AG04450 (cell line): Measurements from ENCODE around the gene PCYT1A. TPM values are rescaled to one million over a fixed set of nuclear protein-coding genes. Genes with fewer than 3 reads are reported as not detected.

Experiments used
- CTCF ChIA-PET: fragments of 300-600, 350-600 bp; formaldehyde crosslinking; extraction: SDS; loops from one replicate; lab custom pipeline; 2022; ENCODE audit warnings: antibody characterized with exemption, inconsistent platforms; lab: Charles Lee
- POLR2A ChIA-PET: fragments of 350-600 bp; formaldehyde crosslinking; extraction: SDS; loops from one replicate; lab custom pipeline; 2021; ENCODE audit warnings: antibody characterized with exemption, inconsistent platforms; lab: Yijun Ruan, JAX
- DNase-seq: peaks from one replicate; pipeline ENCODE4 v3.0.0-alpha.2; 2011; ENCODE audit warnings: low read depth, low spot score
- H3K27ac ChIP-seq: one replicate; pipeline ENCODE4 v1.5.1; 2012; ENCODE audit warnings: low read depth, low read length, control low read depth
- H3K27me3 ChIP-seq: one replicate; pipeline ENCODE4 v1.6.0; 2012; ENCODE audit warnings: low read length; ENCODE audit not compliant: control insufficient read depth, insufficient read depth
- H3K4me3 ChIP-seq: 2 replicates; pipeline ENCODE4 v1.5.1; 2011; ENCODE audit warnings: mild to moderate bottlenecking, low read depth, low read length, control low read depth
- H3K9me3 ChIP-seq: 2 replicates; pipeline ENCODE4 v1.5.1; 2012; ENCODE audit warnings: low read length; ENCODE audit not compliant: control insufficient read depth, insufficient read depth
- CTCF ChIP-seq: IDR thresholded peaks from 2 replicates; pipeline ENCODE4 v1.5.1; 2011; ENCODE audit warnings: low read depth, low read length, control low read depth, inconsistent platforms
- polyA plus RNA-seq: library from polyadenylated mRNA; depleted of rRNA; stranded (reverse); fragments of >200 nt; gene quantifications from 2 replicates; pipeline ENCODE4 v1.2.3, GENCODE V29; 2011

The PCYT1A gene
- polyA plus RNA-seq, 1 experiment: 71.4 TPM

GRCh38 chr3:196275126-196275525 is 12.4 kb downstream of the PCYT1A start:
- Histone ChIP-seq H3K4me3 (no peak overlapping the region), H3K27me3 (no peaks in the 10 kb centered on the region), H3K9me3 (peaks cover 14% of the 10 kb centered on the region; the same call in 1 of the 2 replicates), H3K27ac (no peak overlapping the region)
- ChIA-PET POLR2A (no interaction called here), CTCF (interaction anchor here (1.0 kb wide), 1 partner anchor 21 kb away, joined by 3 read pairs; no protein-coding TSS in a partner anchor)
- no peak for TF ChIP-seq CTCF
- no peak for DNase-seq

GRCh38 chr3:196274585-196274984 is 12.9 kb downstream of the PCYT1A start:
- Histone ChIP-seq H3K27ac (no peak overlapping the region), H3K9me3 (peaks cover 14% of the 10 kb centered on the region; the same call in 1 of the 2 replicates), H3K4me3 (no peak overlapping the region), H3K27me3 (no peaks in the 10 kb centered on the region)
- no peak for TF ChIP-seq CTCF
- no peak for DNase-seq
- ChIA-PET POLR2A (no interaction called here), CTCF (interaction anchor here (1.0 kb wide), 1 partner anchor 21 kb away, joined by 3 read pairs; no protein-coding TSS in a partner anchor)

- no peak overlapping the region for H3K27ac ChIP-seq
- H3K9me3 ChIP-seq: peaks cover 14% of the 10 kb centered on the region; the same call in 1 of the 2 replicates
- TF ChIP-seq CTCF: no peak
- DNase-seq: no peak
- no peak overlapping the region for H3K4me3 ChIP-seq
- H3K27me3 ChIP-seq: no peaks in the 10 kb centered on the region
- ChIA-PET CTCF (interaction anchor here (1.4 kb wide), 1 partner anchor 21 kb away, joined by 6 read pairs; no protein-coding TSS in a partner anchor), POLR2A (no interaction called here)
Observed at GRCh38 chr3:196273655-196274054, 13.9 kb downstream of the PCYT1A start.

- ChIA-PET CTCF (interaction anchor here (1.4 kb wide), 1 partner anchor 20 kb away, joined by 6 read pairs; no protein-coding TSS in a partner anchor), POLR2A (interaction anchor here (0.6 kb wide), 1 partner anchor 37 kb away, joined by 3 read pairs; no protein-coding TSS in a partner anchor)
Observed at GRCh38 chr3:196272826-196273225, 14.7 kb downstream of the PCYT1A start.

More at GRCh38 chr3:196272826-196273225, 14.7 kb downstream of the PCYT1A start:
- TF ChIP-seq CTCF: no peak
- Histone ChIP-seq H3K27me3 (no peaks in the 10 kb centered on the region), H3K4me3 (no peak overlapping the region), H3K9me3 (peaks cover 14% of the 10 kb centered on the region; the same call in 1 of the 2 replicates), H3K27ac (no peak overlapping the region)
- DNase-seq: no peak
